ENCODE results near the gene AGO1. TPM values are rescaled to one million over a fixed set of nuclear protein-coding genes. Genes with fewer than 3 reads are reported as not detected.

The AGO1 gene
- total and polyA plus RNA-seq, 8 donors = 2.7 to 18.7 (median 11.5) TPM

DNA sequence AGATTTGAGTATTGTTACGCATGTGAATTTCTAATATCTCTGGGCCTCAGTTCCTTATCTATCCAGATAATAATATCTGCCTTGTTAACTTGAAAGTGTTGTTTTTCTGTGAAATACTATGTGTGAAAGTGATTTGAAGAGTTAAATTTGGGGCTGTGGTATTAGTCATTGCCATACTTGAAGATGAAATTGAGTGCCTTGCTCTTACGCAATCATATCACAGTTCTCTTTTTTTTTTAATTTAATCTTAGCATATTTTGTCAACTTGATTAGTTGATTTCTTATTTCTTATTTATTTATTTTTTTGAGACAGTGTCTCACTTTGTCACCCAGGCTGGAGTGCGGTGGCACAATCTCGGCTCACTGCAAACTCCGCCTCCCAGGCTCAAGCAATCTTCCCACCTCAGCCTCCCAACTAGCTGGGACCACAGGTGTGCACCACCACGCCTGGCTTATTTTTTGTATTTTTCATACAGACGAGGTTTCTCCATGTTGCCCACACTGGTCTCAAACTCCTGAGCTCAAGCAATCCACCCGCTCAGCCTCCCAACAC lies 44.2 kb upstream of the AGO1 start:
- DNase-seq (no peak), ATAC-seq (no peak), FAIRE-seq (no peak)
- peaks cover 0 to 43% (median 8%) of the 10 kb centered on the region in 3 donors for H3K36me3 ChIP-seq
- H3K27ac ChIP-seq = no peak overlapping the region
- H3K9me3 ChIP-seq = no peaks in the 10 kb centered on the region
- no peaks in the 10 kb centered on the region for H3K27me3 ChIP-seq
- TF ChIP-seq, protein P1, sequence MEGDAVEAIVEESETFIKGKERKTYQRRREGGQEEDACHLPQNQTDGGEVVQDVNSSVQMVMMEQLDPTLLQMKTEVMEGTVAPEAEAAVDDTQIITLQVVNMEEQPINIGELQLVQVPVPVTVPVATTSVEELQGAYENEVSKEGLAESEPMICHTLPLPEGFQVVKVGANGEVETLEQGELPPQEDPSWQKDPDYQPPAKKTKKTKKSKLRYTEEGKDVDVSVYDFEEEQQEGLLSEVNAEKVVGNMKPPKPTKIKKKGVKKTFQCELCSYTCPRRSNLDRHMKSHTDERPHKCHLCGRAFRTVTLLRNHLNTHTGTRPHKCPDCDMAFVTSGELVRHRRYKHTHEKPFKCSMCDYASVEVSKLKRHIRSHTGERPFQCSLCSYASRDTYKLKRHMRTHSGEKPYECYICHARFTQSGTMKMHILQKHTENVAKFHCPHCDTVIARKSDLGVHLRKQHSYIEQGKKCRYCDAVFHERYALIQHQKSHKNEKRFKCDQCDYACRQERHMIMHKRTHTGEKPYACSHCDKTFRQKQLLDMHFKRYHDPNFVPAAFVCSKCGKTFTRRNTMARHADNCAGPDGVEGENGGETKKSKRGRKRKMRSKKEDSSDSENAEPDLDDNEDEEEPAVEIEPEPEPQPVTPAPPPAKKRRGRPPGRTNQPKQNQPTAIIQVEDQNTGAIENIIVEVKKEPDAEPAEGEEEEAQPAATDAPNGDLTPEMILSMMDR (IDR thresholded peaks at IDR 0.05) = no peak
- intact Hi-C loops (cut with DNase I) = no loop called here
- H3K4me1 ChIP-seq = no peaks in the 10 kb centered on the region
- WGBS, 2 donors = 96 to 97% methylated on average over 8 of the region's 8 CpGs
- no peak overlapping the region for H3K4me3 ChIP-seq

DNA sequence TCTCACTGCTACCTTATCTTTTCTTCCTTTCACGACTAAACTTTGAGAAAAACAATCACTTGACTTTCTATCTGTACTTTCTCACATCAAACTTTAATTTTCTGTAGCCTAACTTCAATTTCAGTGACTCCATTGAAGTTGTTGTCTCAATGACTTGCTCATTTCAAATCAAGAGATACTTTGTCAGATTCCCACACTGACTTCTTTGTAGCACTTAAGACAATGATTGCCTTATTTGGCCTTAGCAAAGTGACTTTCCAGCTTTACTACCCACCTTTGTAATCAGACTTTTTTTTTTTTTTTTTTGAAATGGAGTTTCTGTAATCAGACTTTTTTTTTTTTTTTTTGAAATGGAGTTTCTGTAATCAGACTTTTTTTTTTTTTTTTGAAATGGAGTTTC lies 38.2 kb upstream of the AGO1 start:
- whole genome bisulfite sequencing, 2 donors = 40 to 49% methylated on average over 1 of the region's 1 CpG
- intact Hi-C loops (cut with DNase I) = no loop called here
- DNase-seq (no peak), ATAC-seq (no peak), FAIRE-seq (no peak)
- no peaks in the 10 kb centered on the region for H3K27me3 ChIP-seq
- TF ChIP-seq, protein P1 (IDR thresholded peaks at IDR 0.05) = no peak
- H3K4me1 ChIP-seq = no peaks in the 10 kb centered on the region
- H3K4me3 ChIP-seq = no peak overlapping the region
- peaks cover 0 to 20% (median 5%) of the 10 kb centered on the region in 3 donors for H3K36me3 ChIP-seq
- no peak overlapping the region for H3K27ac ChIP-seq
- no peaks in the 10 kb centered on the region for H3K9me3 ChIP-seq

DNA sequence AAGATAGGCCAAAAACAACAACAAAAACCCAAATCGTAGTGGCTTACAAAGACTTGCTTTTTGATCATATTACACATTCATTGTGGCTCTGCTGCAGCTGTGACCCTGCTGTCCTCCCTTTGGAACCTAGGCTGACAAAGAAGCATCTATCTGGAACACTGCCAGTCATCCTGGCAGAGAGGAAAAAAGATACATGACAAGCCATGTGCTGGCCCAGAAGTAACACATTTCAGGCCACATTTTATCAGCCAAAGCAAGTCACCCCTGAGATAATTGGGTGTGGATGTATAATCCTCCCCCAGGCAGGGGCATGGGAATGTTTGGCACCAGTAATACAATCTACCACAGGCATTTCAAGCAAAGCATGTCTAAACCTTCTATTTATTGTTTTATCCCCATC lies 37.2 kb upstream of the AGO1 start:
- Histone ChIP-seq H3K4me3 (no peak overlapping the region), H3K9me3 (no peaks in the 10 kb centered on the region), H3K4me1 (no peaks in the 10 kb centered on the region), H3K36me3 (peaks cover 0 to 24% (median 6%) of the 10 kb centered on the region in 3 donors), H3K27me3 (no peaks in the 10 kb centered on the region), H3K27ac (no peak overlapping the region)
- TF ChIP-seq, protein P1 (IDR thresholded peaks at IDR 0.05) = no peak
- DNase-seq = no peak
- FAIRE-seq = no peak
- no peak for ATAC-seq
- intact Hi-C loops (cut with DNase I) = no loop called here
- 60 to 67% methylated on average over 1 of the region's 1 CpG for WGBS, 2 donors

DNA sequence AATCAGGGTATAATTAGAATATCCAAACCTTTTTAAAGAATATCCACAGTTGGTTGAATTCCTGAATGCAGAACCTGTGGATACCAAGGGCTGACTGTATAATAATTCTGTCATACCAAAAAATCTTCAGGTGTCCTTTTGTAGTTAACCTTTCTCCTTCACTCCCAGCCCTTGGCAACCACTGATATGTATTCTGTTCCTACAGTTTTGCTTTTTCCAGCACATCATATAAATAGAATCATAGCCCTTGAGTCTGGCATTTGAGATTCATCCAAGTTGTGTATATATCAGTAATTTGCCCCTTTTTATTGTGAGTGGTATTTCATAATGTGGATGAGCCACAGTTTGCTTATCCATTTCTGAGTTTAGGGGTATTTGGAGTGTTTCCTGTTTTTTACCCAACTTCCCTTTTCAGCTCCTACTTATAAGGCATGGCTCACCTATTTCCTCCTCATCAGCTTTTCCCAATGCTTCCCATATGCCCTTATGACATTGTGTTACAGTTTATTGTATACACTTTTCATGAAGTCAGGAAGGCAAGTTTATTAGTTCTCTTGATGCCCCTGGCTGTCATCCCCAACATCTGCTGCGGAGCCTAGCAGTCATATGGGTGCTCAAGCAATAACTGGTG lies 35.0 kb upstream of the AGO1 start:
- TF ChIP-seq, protein P1 (IDR thresholded peaks at IDR 0.05) = no peak
- Histone ChIP-seq H3K27me3 (no peaks in the 10 kb centered on the region), H3K27ac (no peak overlapping the region), H3K9me3 (no peaks in the 10 kb centered on the region), H3K4me1 (no peaks in the 10 kb centered on the region), H3K4me3 (no peak overlapping the region), H3K36me3 (peaks cover 0 to 19% (median 3%) of the 10 kb centered on the region in 3 donors)
- intact Hi-C loops (cut with DNase I) = no loop called here
- FAIRE-seq (no peak), DNase-seq (no peak), ATAC-seq (no peak)
- whole genome bisulfite sequencing, 2 donors = 93 to 97% methylated on average over 1 of the region's 1 CpG

DNA sequence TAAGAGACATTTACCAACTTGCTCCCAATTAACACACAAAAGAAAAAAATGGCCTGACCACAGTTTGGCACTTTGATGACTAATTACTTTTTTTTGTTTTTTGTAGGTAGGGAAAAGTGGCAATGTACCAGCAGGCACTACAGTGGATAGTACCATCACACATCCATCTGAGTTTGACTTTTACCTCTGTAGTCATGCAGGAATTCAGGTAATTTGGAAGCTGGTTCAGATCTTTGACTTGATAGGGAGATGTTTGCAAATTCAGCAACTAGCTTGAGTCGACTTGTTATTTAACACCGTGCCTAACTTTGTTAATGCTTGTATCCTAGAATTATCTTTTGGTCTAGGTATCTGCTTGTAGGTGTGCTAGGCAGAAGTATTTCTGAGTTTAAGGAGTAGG lies 33.0 kb upstream of the AGO1 start:
- ATAC-seq (no peak), DNase-seq (no peak), FAIRE-seq (no peak)
- 90 to 91% methylated on average over 2 of the region's 2 CpGs for WGBS, 2 donors
- H3K4me3 ChIP-seq = no peak overlapping the region
- no peaks in the 10 kb centered on the region for H3K9me3 ChIP-seq
- peaks cover 0 to 18% (median 3%) of the 10 kb centered on the region in 3 donors for H3K36me3 ChIP-seq
- intact Hi-C loops (cut with DNase I) = no loop called here
- no peaks in the 10 kb centered on the region for H3K4me1 ChIP-seq
- TF ChIP-seq, protein P1 (IDR thresholded peaks at IDR 0.05) = no peak
- H3K27me3 ChIP-seq = no peaks in the 10 kb centered on the region
- no peak overlapping the region for H3K27ac ChIP-seq
